H1 (cell line): Measurements from ENCODE around the gene SCN2A. TPM values are rescaled to one million over a fixed set of nuclear protein-coding genes. Genes with fewer than 3 reads are reported as not detected.

ENCODE experiments used
- ATF3 ChIP-seq: IDR thresholded peaks from 2 replicates; pipeline ENCODE4 v1.6.1; 2011; ENCODE audit warnings: low read depth, mild to moderate bottlenecking, low read length; ENCODE audit not compliant: insufficient read depth
- BRCA1 ChIP-seq: IDR thresholded peaks from 2 replicates; pipeline ENCODE4 v1.6.1; 2012; ENCODE audit warnings: low read depth, low read length, improper control_type of control experiment
- CHD7 ChIP-seq: fragments of 300-600 bp; sonication (generic); IDR thresholded peaks from 2 replicates; pipeline ENCODE4 v1.7.1; 2012; ENCODE audit warnings: low read length, moderate library complexity, mild to moderate bottlenecking, inconsistent platforms; ENCODE audit not compliant: insufficient replicate concordance
- EZH2 ChIP-seq: fragments of 200-600 bp; sonication (generic); IDR thresholded peaks from 2 replicates; pipeline ENCODE4 v1.7.1; 2012; ENCODE audit warnings: low read depth, mild to moderate bottlenecking, moderate library complexity, low read length, inconsistent platforms; ENCODE audit not compliant: severe bottlenecking
- FOSL1 ChIP-seq: IDR thresholded peaks from 2 replicates; pipeline ENCODE4 v1.6.1; 2011; ENCODE audit warnings: mild to moderate bottlenecking, low read depth, low read length, moderate library complexity; ENCODE audit not compliant: insufficient read depth
- HDAC6 ChIP-seq: IDR thresholded peaks from one replicate; pipeline ENCODE4 v1.7.1; 2012; ENCODE audit warnings: low read depth, mild to moderate bottlenecking, inconsistent platforms, low read length, moderate library complexity
- JUND ChIP-seq: IDR thresholded peaks from 2 replicates; pipeline ENCODE4 v1.6.1; 2011; ENCODE audit warnings: mild to moderate bottlenecking, improper control_type of control experiment, low read length
- KDM1A ChIP-seq: fragments of 200-600, 300-600 bp; sonication (generic); IDR thresholded peaks from 2 replicates; pipeline ENCODE4 v1.7.1; 2016; ENCODE audit warnings: mild to moderate bottlenecking, low read length, borderline replicate concordance
- POU5F1 ChIP-seq: IDR thresholded peaks from 2 replicates; pipeline ENCODE4 v1.6.1; 2011; ENCODE audit warnings: low read depth, mild to moderate bottlenecking, low read length, moderate library complexity
- SP4 ChIP-seq: IDR thresholded peaks from 2 replicates; pipeline ENCODE4 v1.6.1; 2012; ENCODE audit warnings: low read length, inconsistent platforms
- TAF1 ChIP-seq: IDR thresholded peaks from 2 replicates; pipeline ENCODE4 v1.6.1; 2011; ENCODE audit warnings: mild to moderate bottlenecking, low read depth, low read length
- TEAD4 ChIP-seq: IDR thresholded peaks from 2 replicates; pipeline ENCODE4 v1.6.1; 2012; ENCODE audit warnings: low read depth, low read length, inconsistent platforms, mixed read lengths
- polyA plus RNA-seq, 7 experiments: library from polyadenylated mRNA; depleted of rRNA in 3 of 7; stranded (reverse) in 5 of 7; unstranded in 2 of 7; fragments of >200 nt in 5 of 7; fragments of 200-250 nt in 2 of 7; gene quantifications; 1 replicate in 5 of 7; 2 replicates in 1 of 7; 4 replicates in 1 of 7; pipeline versions ENCODE4 v1.2.1 to v1.2.3, GENCODE V29; 2011 to 2013; ENCODE audit warnings: missing spikeins in 2 of 7, mixed read lengths in 2 of 7
- total RNA-seq: library from RNA; stranded (reverse); fragmentation: NEBNext Ultra II Directional; extraction: Animal tissue kit (Norgen Biotek cat#: 25700); gene quantifications from 2 replicates; pipeline ENCODE4 v1.2.1, GENCODE V29; 2021

Gene SCN2A
- total and polyA plus RNA-seq, 2 of the 8 experiments (the other 6 are each of a cell fraction or from before 2014, with no cell fraction given), result 0.18 to 1.1 TPM

- TF ChIP-seq CHD7 (no peak), TEAD4 (no peak), HDAC6 (no peak), SP4 (no peak), POU5F1 (no peak), FOSL1 (no peak), JUND (no peak), BRCA1 (no peak), ATF3 (no peak), KDM1A (no peak), EZH2 (no peak), TAF1 (no peak)
These were observed 36.7 kb downstream of the SCN2A start (continued) for GRCh38 chr2:165275932-165276331.
